ENCODE results near the gene CAMTA1.

CAMTA1 gene

DNA sequence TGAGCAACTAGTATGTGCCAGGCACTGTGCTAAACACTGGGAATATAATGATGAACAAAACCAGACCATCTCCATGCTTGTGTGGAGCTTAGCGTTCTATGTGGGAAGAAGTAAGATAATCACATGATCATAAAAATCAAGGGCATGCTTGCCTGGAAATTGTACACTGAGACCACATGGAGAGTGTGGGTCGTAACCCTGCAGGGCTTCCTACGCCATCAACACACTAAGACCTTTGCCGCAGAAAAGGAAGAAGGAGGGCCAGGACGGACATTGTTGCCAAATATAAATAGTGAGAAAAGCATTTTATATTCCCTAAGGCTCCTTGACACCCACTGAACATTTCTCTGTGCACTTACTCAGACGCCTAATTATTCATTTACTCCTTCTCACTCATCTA is 597.7 kb downstream of the CAMTA1 start:
- no peak overlapping the region for H3K4me3 ChIP-seq (ENCODE audit: low read depth, low read length)
- DNase-seq (ENCODE audit: low read depth), result no peak
- TF ChIP-seq, protein P1, sequence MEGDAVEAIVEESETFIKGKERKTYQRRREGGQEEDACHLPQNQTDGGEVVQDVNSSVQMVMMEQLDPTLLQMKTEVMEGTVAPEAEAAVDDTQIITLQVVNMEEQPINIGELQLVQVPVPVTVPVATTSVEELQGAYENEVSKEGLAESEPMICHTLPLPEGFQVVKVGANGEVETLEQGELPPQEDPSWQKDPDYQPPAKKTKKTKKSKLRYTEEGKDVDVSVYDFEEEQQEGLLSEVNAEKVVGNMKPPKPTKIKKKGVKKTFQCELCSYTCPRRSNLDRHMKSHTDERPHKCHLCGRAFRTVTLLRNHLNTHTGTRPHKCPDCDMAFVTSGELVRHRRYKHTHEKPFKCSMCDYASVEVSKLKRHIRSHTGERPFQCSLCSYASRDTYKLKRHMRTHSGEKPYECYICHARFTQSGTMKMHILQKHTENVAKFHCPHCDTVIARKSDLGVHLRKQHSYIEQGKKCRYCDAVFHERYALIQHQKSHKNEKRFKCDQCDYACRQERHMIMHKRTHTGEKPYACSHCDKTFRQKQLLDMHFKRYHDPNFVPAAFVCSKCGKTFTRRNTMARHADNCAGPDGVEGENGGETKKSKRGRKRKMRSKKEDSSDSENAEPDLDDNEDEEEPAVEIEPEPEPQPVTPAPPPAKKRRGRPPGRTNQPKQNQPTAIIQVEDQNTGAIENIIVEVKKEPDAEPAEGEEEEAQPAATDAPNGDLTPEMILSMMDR (IDR thresholded peaks at IDR 0.05; ENCODE audit: low read depth, low read length, missing control alignments), result no peak

DNA sequence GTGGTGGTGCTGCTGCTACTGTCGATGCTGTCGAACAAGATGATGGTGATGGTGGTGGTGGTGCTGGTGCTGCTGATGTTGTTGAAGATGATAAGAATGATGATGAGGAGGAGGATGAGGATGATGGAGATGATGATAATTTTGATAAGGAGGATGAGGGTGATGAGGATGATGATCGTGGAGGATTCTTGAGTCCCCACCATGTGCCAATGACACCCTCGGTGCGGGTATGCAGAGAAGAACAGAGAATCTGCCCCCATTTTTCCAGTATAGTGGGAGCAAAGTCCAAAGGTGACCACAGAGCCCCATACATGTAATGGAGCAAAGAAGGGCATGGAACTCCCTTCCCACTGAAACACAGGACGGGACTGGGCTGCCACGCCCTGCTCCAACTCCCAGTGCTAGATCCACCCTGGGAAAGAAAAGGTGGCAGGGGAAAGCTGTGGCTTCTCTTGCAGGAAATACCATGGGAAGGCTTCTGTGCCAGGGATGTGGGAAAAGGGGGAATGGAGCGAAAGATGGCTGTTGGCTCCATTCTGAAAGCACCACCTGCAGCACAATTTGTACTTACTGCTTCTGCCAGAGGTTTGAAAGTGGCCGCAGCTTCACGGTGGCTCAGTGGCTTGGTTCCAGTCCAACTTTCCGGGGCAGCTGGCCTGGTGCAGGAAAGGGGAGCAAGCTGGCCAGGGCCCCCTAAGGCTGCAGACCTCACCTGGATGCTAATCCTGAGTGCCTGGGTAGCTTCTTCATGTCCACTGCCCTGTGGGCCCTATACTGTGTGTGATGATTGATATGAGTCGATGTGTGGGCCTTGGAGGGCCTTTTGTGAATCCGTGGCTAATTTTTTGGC is 598.6 kb downstream of the CAMTA1 start:
- no peak for DNase-seq (ENCODE audit: low read depth)
- H3K4me3 ChIP-seq (ENCODE audit: low read depth, low read length), result no peak overlapping the region
- TF ChIP-seq, protein P1 (IDR thresholded peaks at IDR 0.05; ENCODE audit: low read depth, low read length, missing control alignments), result no peak

DNA sequence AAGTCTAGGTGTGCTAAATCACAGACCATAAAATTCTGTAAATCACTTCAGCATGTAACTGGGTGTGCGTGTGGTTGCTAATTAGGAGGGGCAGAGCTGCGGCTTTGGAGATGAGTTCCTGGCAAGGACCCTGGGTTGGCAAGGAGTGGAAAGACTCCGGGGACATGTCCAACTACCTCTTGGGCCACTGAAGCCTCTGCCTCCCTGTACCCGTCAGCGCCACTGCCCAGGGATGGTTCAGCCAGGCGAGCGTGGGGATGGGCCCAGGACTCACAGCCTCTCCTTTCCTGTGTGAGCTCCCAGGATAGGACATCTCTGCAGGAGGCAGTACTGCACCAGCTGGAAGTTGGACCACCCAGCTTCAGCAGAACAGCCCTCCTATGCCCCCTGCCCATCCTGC is 599.4 kb downstream of the CAMTA1 start:
- DNase-seq (ENCODE audit: low read depth), result no peak
- TF ChIP-seq, protein P1 (IDR thresholded peaks at IDR 0.05; ENCODE audit: low read depth, low read length, missing control alignments), result no peak
- no peak overlapping the region for H3K4me3 ChIP-seq (ENCODE audit: low read depth, low read length)

DNA sequence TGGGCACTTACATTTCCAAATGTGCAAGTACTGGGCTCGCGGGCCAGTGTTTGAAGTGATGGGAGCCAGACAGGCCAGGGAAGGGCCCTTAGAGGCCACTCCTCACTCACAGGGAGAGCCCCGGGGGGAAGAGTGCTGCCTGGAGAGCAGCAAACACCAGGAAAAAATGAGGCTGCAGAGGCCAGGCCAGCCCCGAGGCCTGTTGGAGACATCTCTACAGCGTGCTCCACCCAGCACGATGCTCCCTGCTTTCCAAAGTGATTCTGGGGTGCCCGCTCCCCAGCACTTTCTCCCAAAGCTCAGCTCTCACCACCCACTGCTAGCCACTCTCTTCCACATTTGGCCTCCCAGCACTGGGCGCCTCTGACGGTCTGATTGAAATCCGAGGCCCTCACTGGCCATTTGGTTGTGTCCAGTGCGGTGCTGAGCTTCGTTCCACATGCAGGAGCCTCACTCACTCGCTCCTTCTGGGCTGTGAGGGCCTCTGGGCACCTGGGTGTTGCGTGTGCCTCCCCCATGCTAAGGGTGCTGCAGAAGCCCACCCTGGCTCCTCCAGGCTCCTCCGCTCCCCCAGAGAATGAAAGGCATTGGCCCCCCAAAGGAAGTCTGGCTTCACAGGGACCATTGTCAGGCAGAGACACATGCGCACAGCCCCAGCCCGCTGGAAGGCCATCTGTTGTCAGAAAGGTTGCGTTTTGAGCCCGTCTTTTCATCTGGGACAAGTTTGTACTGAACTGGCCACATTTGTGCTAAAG is 600.4 kb downstream of the CAMTA1 start:
- TF ChIP-seq, protein P1 (IDR thresholded peaks at IDR 0.05; ENCODE audit: low read depth, low read length, missing control alignments), result no peak
- DNase-seq (ENCODE audit: low read depth), result no peak
- H3K4me3 ChIP-seq (ENCODE audit: low read depth, low read length), result no peak overlapping the region

DNA sequence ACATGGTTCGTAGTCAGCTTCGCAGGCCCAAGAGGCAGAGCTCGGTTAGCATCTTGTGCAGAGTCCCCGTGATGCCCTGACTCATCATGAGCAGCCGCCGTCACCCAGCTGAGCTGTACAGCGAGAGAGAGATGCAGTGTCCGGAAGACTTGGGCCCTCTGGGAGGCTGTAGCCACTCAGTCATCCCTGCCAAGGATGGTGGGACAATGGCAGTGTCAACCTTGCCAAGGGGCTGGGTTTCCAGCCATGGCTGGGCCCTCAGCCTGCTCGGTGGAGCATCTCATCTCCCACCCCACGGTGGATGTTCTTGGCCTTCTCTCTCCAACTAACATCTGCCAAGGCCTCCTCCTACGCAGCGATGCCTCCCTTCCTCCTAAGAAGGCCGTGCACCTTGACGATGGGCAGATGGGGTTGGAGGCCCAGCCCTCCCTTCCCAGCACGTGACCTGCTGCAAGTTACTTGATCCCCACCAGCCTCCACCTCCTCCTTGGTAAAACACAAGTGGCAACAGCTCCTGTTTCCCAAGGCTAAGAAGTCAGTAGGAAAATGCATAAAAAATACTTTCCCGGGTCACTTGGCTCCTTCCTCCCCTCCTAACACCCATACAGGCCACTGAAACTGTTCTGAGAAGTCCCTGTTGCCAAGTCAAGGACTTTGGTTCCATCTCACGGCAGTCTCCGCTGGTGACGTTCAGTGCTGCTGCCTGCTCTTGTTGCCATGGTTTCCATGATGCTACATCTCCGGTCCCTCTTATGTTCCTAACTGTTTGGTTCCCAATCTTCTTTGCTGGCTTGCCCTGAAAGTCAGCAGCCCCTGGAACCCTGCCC is 601.2 kb downstream of the CAMTA1 start:
- no peak overlapping the region for H3K4me3 ChIP-seq (ENCODE audit: low read depth, low read length)
- no peak for DNase-seq (ENCODE audit: low read depth)
- TF ChIP-seq, protein P1 (IDR thresholded peaks at IDR 0.05; ENCODE audit: low read depth, low read length, missing control alignments), result no peak

DNA sequence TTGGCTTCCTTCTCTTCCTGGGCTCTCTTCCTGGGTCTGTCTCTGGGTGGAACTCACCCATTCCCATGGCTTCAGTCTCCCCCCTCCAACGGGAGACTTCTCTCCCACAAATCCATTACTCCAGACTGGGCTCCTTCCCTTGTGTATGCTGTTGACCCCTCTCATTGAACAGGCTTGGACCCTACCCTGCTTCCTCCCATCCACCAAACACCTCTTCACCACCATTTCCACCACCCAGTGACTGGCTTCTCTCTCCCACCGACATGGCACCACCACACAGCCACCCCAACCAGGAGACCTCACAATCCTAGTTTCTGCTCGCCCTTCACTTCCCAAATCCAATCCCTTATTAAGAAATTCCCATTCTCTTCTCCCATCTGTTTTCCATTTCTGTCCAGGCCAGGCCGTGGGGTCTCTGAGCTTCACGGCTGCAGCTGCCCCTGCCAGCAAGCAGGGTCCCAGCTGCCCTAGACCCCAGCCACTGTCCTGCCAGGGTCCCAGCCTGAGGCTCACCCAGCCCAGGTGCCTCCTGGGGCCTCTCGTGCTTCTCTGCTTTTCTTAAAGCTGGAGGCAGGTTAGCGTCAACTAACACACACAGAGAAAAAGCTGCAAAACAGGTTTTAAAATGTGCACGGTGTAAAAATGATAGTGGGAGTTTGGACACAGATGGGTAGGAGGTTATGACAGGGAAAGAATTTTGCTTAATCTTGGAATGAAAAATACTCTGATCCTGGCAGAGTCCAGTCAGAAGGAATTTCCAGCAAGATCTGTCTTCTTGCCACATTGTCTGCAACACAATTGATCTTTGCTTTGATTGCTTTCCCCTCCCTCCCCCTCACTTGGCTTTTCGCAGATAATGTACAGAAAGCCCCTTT is 602.0 kb downstream of the CAMTA1 start:
- no peak for DNase-seq (ENCODE audit: low read depth)
- no peak overlapping the region for H3K4me3 ChIP-seq (ENCODE audit: low read depth, low read length)
- TF ChIP-seq, protein P1 (IDR thresholded peaks at IDR 0.05; ENCODE audit: low read depth, low read length, missing control alignments), result no peak

All from GM12864 (cell line).